Sigmoid colon (tissue), 4 donors: ENCODE data around the gene NUDT1.

ENCODE experiments used
- POLR2AphosphoS5 ChIP-seq, 4 donors: sonication (generic); formaldehyde crosslinking; IDR thresholded peaks; one replicate each; pipeline ENCODE4 v1.6.1; 2017; ENCODE audit warnings: antibody characterized with exemption in 4 of 4
- TF ChIP-seq, protein P1 (sequence below), 4 experiments: fragments of 450-650 bp in 3 of 4; fragments of 200-600 bp in 1 of 4; IDR thresholded peaks; one replicate each; pipeline ENCODE4 v1.5.1; 2016 to 2019; ENCODE audit warnings: antibody characterized with exemption in 4 of 4, mild to moderate bottlenecking in 3 of 4, moderate library complexity in 2 of 4

DNA sequence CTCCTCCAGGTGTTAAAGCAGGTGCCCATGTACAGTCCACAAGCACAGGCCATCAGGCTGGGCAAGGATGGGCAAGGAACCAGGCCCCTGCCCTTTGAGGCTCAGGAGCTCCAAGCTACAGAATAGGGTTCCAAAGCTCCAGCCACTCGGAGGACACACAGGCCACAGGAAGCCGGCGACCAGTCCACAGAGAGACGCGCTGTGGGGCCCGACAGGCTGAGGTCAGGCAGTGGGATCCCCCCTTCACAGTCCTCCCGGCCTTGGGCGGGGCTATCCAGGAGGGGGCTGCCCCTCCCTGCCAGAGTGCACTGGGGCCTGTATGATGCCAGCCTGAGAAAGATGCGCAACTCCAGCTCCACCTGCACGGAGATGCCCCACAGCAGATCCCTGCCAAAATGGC lies 43.3 kb upstream of the NUDT1 start:
- no peak for TF ChIP-seq POLR2AphosphoS5 (IDR thresholded peaks at IDR 0.05)
- TF ChIP-seq, protein P1, sequence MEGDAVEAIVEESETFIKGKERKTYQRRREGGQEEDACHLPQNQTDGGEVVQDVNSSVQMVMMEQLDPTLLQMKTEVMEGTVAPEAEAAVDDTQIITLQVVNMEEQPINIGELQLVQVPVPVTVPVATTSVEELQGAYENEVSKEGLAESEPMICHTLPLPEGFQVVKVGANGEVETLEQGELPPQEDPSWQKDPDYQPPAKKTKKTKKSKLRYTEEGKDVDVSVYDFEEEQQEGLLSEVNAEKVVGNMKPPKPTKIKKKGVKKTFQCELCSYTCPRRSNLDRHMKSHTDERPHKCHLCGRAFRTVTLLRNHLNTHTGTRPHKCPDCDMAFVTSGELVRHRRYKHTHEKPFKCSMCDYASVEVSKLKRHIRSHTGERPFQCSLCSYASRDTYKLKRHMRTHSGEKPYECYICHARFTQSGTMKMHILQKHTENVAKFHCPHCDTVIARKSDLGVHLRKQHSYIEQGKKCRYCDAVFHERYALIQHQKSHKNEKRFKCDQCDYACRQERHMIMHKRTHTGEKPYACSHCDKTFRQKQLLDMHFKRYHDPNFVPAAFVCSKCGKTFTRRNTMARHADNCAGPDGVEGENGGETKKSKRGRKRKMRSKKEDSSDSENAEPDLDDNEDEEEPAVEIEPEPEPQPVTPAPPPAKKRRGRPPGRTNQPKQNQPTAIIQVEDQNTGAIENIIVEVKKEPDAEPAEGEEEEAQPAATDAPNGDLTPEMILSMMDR (IDR thresholded peaks at IDR 0.05): no peak
